HEK293T (cell line): ENCODE measurements around the gene SNX1.

Experiments
- CTCF ChIA-PET: fragments of 350-600 bp; formaldehyde crosslinking; extraction: SDS; loops from one replicate; lab custom pipeline; 2021; ENCODE audit warnings: antibody characterized with exemption, inconsistent platforms; lab: Yijun Ruan, JAX
- POLR2A ChIA-PET: fragments of 350-600 bp; formaldehyde crosslinking; extraction: SDS; loops from one replicate; lab custom pipeline; 2020; ENCODE audit warnings: antibody characterized with exemption, inconsistent platforms; lab: Yijun Ruan, JAX
- DNase-seq: peaks from one replicate; pipeline ENCODE4 v3.0.0; 2012; ENCODE audit warnings: mixed read lengths; ENCODE audit errors: extremely low spot score
- ARNT ChIP-seq: fragments of 450-650 bp; IDR thresholded peaks from 2 replicates; pipeline ENCODE4 v1.6.1; 2017; ENCODE audit warnings: mild to moderate bottlenecking
- BHLHE40 ChIP-seq: fragments of 450-650 bp; IDR thresholded peaks from 2 replicates; pipeline ENCODE4 v1.6.1; 2016; ENCODE audit warnings: mild to moderate bottlenecking, moderate library complexity, borderline replicate concordance
- CTBP1 ChIP-seq: fragments of 450-650 bp; IDR thresholded peaks from 2 replicates; pipeline ENCODE4 v1.6.1; 2016; ENCODE audit warnings: borderline replicate concordance
- ELF4 ChIP-seq: fragments of 450-650 bp; IDR thresholded peaks from 2 replicates; pipeline ENCODE4 v1.6.1; 2017; ENCODE audit warnings: antibody characterized with exemption
- FOXA1 ChIP-seq: fragments of 450-650 bp; IDR thresholded peaks from 2 replicates; pipeline ENCODE4 v1.6.1; 2016; ENCODE audit warnings: mild to moderate bottlenecking
- FOXK2 ChIP-seq: fragments of 450-650 bp; IDR thresholded peaks from 2 replicates; pipeline ENCODE4 v1.6.1; 2016; ENCODE audit warnings: mild to moderate bottlenecking
- FOXM1 ChIP-seq: fragments of 450-650 bp; IDR thresholded peaks from 2 replicates; pipeline ENCODE4 v1.6.1; 2017; ENCODE audit warnings: mild to moderate bottlenecking, borderline replicate concordance
- HDGF ChIP-seq: fragments of 450-650 bp; IDR thresholded peaks from 2 replicates; pipeline ENCODE4 v1.6.1; 2017; ENCODE audit warnings: antibody characterized with exemption, borderline replicate concordance
- L3MBTL2 ChIP-seq: fragments of 450-650 bp; conservative IDR thresholded peaks from 2 replicates; pipeline ENCODE4 v1.6.1; 2016; ENCODE audit warnings: mild to moderate bottlenecking
- LEF1 ChIP-seq: fragments of 450-650 bp; IDR thresholded peaks from 2 replicates; pipeline ENCODE4 v1.6.1; 2017; ENCODE audit warnings: mild to moderate bottlenecking, borderline replicate concordance
- NFRKB ChIP-seq: fragments of 450-650 bp; IDR thresholded peaks from 2 replicates; pipeline ENCODE4 v1.6.1; 2016; ENCODE audit warnings: mild to moderate bottlenecking, moderate library complexity
- PKNOX1 ChIP-seq: fragments of 450-650 bp; IDR thresholded peaks from 2 replicates; pipeline ENCODE4 v1.6.1; 2016
- SP1 ChIP-seq: fragments of 450-650 bp; IDR thresholded peaks from 2 replicates; pipeline ENCODE4 v1.6.1; 2017
- SUZ12 ChIP-seq: fragments of 450-650 bp; IDR thresholded peaks from 2 replicates; pipeline ENCODE4 v1.6.1; 2016; ENCODE audit warnings: mild to moderate bottlenecking
- TARDBP ChIP-seq: fragments of 450-650 bp; IDR thresholded peaks from 2 replicates; pipeline ENCODE4 v1.6.1; 2016
- ZNF384 ChIP-seq: fragments of 450-650 bp; IDR thresholded peaks from 2 replicates; pipeline ENCODE4 v1.6.1; 2016

The SNX1 gene

GRCh38 chr15:64155802-64156651, 60.2 kb downstream of the SNX1 start:
- ChIA-PET POLR2A (no interaction called here), CTCF (interaction anchor here (0.7 kb wide), 1 partner anchor 26 kb away, joined by 3 read pairs; no protein-coding TSS in a partner anchor)
- TF ChIP-seq FOXK2 (no peak), SP1 (no peak), BHLHE40 (no peak), PKNOX1 (no peak), FOXM1 (no peak), ZNF384 (no peak), TARDBP (no peak), NFRKB (no peak), L3MBTL2 (no peak), FOXA1 (no peak), HDGF (no peak), CTBP1 (no peak), SUZ12 (no peak), ELF4 (no peak), ARNT (no peak), LEF1 (no peak)
- no peak for DNase-seq

GRCh38 chr15:64156652-64157331, 61.0 kb downstream of the SNX1 start:
- TF ChIP-seq NFRKB (no peak), ARNT (no peak), PKNOX1 (no peak)
- ChIA-PET POLR2A (no interaction called here), CTCF (interaction anchor here (0.7 kb wide), 1 partner anchor 26 kb away, joined by 3 read pairs; no protein-coding TSS in a partner anchor)
- DNase-seq, result no peak

- CTCF ChIA-PET, result no interaction called here
- POLR2A ChIA-PET, result no interaction called here
These were observed 61.9 kb downstream of the SNX1 start for GRCh38 chr15:64157599-64158125.

GRCh38 chr15:64158363-64159134, 62.8 kb downstream of the SNX1 start:
- CTCF ChIA-PET, result no interaction called here
- DNase-seq, result no peak

More at GRCh38 chr15:64157599-64158125, 61.9 kb downstream of the SNX1 start:
- DNase-seq, result no peak
- TF ChIP-seq TARDBP (no peak), FOXK2 (no peak), ELF4 (no peak), FOXM1 (no peak), FOXA1 (no peak)

More at GRCh38 chr15:64158363-64159134, 62.8 kb downstream of the SNX1 start:
- POLR2A ChIA-PET, result no interaction called here
- TF ChIP-seq NFRKB (no peak), FOXK2 (no peak), ARNT (no peak), L3MBTL2 (no peak), ELF4 (no peak), LEF1 (no peak), FOXA1 (no peak), FOXM1 (no peak), TARDBP (no peak), BHLHE40 (no peak), CTBP1 (no peak), ZNF384 (no peak), SUZ12 (no peak), SP1 (no peak), HDGF (no peak), PKNOX1 (no peak)
